ENCODE results near the gene CDYL.

The CDYL gene

DNA sequence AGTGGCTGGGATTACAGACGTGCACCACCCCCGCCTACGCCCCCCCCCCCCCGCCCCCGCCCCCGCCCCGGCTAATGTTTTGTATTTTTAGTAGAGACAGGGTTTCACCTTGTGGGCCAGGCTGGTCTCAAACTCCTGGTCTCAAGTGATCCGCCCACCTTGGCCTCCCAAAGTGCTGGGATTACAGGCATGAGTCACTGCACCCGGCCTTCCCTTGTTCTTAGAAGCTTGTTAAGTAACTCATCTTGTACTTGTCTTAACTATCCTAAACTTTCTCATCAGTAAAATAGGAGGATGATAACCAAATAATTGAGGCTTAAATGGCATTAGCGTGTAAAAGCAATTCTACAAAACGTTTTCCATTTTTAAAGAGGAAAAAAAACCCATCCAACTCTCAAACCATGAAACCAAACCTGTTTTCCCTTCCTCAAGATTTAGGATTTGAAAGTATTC is 4.2 kb downstream of the CDYL start:
- H4K20me1 ChIP-seq (ENCODE audit: insufficient read depth, low read length): peaks cover 67% of the 10 kb centered on the region

DNA sequence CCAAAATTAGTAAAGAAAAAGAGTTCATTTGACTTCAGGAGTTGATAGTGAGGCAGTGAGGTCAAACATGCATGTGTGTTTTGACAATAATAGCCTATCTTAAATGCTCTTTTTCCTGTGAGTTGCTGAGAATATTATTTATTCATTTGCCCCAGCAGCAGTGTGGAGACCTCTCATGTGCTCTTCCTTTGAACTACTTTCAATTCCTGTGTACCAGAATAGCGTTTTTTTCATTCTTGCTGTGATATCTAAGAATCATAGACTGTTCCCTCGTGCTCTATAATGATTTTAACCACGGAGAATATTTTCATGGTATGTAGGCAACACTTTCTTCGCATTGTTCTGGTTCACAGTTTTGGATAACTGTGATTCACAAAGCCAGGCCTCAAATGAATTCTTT is 5.2 kb downstream of the CDYL start:
- Histone ChIP-seq H3K4me1 (ENCODE audit: low read length) (peaks cover 39% of the 10 kb centered on the region), H3K9ac (ENCODE audit: low read length) (no peak overlapping the region), H3K4me2 (ENCODE audit: low read length) (peak overlapping the region; percentile 65), H3K36me3 (replicated peaks; ENCODE audit: low read depth, low read length) (peaks cover 31% of the 10 kb centered on the region), H3K79me2 (ENCODE audit: low read length) (peaks cover 92% of the 10 kb centered on the region), H3K9me3 (ENCODE audit: insufficient read depth, low read length) (peaks cover 16% of the 10 kb centered on the region), H2AFZ (ENCODE audit: low read depth, low read length) (no peak overlapping the region), H3K27me3 (ENCODE audit: low read depth, low read length) (no peaks in the 10 kb centered on the region), H3K4me3 (ENCODE audit: low read length) (peak overlapping the region; percentile 47), H3K27ac (ENCODE audit: low read length) (no peak overlapping the region), H4K20me1 (ENCODE audit: insufficient read depth, low read length) (peaks cover 76% of the 10 kb centered on the region)
- TF ChIP-seq, protein P1, sequence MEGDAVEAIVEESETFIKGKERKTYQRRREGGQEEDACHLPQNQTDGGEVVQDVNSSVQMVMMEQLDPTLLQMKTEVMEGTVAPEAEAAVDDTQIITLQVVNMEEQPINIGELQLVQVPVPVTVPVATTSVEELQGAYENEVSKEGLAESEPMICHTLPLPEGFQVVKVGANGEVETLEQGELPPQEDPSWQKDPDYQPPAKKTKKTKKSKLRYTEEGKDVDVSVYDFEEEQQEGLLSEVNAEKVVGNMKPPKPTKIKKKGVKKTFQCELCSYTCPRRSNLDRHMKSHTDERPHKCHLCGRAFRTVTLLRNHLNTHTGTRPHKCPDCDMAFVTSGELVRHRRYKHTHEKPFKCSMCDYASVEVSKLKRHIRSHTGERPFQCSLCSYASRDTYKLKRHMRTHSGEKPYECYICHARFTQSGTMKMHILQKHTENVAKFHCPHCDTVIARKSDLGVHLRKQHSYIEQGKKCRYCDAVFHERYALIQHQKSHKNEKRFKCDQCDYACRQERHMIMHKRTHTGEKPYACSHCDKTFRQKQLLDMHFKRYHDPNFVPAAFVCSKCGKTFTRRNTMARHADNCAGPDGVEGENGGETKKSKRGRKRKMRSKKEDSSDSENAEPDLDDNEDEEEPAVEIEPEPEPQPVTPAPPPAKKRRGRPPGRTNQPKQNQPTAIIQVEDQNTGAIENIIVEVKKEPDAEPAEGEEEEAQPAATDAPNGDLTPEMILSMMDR (IDR thresholded peaks at IDR 0.05; ENCODE audit: low read depth, low read length): no peak
- TF ChIP-seq EZH2phosphoT487 (IDR thresholded peaks at IDR 0.05; ENCODE audit: low read depth): no peak

More for the DNA sequence above, 4.2 kb downstream of the CDYL start:
- no peak overlapping the region for H2AFZ ChIP-seq (ENCODE audit: low read depth, low read length)
- no peak overlapping the region for H3K9ac ChIP-seq (ENCODE audit: low read length)
- no peak overlapping the region for H3K4me2 ChIP-seq (ENCODE audit: low read length)
- peaks cover 82% of the 10 kb centered on the region for H3K79me2 ChIP-seq (ENCODE audit: low read length)
- no peak for TF ChIP-seq EZH2phosphoT487 (IDR thresholded peaks at IDR 0.05; ENCODE audit: low read depth)
- TF ChIP-seq, protein P1 (IDR thresholded peaks at IDR 0.05; ENCODE audit: low read depth, low read length): no peak
- H3K4me3 ChIP-seq (ENCODE audit: low read length): no peak overlapping the region
- H3K4me1 ChIP-seq (ENCODE audit: low read length): peaks cover 39% of the 10 kb centered on the region
- peaks cover 31% of the 10 kb centered on the region for H3K36me3 ChIP-seq (replicated peaks; ENCODE audit: low read depth, low read length)
- peaks cover 16% of the 10 kb centered on the region for H3K9me3 ChIP-seq (ENCODE audit: insufficient read depth, low read length)
- no peaks in the 10 kb centered on the region for H3K27me3 ChIP-seq (ENCODE audit: low read depth, low read length)
- H3K27ac ChIP-seq (ENCODE audit: low read length): no peak overlapping the region

DNA sequence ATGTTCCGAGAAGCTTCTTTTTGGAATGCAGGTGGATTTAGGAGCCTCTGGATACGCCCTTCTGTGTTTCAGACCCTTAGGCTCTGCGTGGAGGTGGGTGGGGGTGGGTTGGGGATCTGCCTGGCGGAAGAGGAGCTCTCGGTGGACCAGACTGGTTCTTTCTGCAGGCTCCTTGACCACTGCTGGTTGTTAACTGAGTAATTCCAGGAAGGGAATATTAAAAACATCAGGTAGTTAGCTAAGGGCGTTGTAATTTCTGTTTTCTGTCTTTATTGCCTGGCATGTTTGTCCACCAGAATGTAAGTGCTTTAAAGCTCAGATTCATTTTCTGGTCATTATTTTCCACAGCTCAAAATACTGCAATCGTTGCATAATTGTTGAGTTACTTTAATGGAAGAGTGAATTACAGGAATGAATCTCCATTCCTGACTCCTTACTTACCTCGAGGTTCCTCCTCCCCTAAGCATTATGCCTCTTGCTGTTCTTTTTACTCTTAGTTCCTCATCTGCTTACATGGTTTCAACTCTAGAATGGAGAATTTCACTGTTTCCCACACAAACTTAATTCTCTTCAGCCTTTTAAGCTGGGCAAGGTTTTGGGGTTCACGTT is 5.9 kb downstream of the CDYL start:
- peaks cover 31% of the 10 kb centered on the region for H3K36me3 ChIP-seq (replicated peaks; ENCODE audit: low read depth, low read length)
- H3K27me3 ChIP-seq (ENCODE audit: low read depth, low read length): no peaks in the 10 kb centered on the region
- no peak overlapping the region for H3K27ac ChIP-seq (ENCODE audit: low read length)
- no peak overlapping the region for H2AFZ ChIP-seq (ENCODE audit: low read depth, low read length)
- TF ChIP-seq, protein P1 (IDR thresholded peaks at IDR 0.05; ENCODE audit: low read depth, low read length): no peak
- TF ChIP-seq EZH2phosphoT487 (IDR thresholded peaks at IDR 0.05; ENCODE audit: low read depth): no peak
- H3K4me3 ChIP-seq (ENCODE audit: low read length): peak overlapping the region; percentile 47
- peaks cover 16% of the 10 kb centered on the region for H3K9me3 ChIP-seq (ENCODE audit: insufficient read depth, low read length)
- H3K79me2 ChIP-seq (ENCODE audit: low read length): peaks cover 98% of the 10 kb centered on the region
- peaks cover 83% of the 10 kb centered on the region for H4K20me1 ChIP-seq (ENCODE audit: insufficient read depth, low read length)
- peak overlapping the region; percentile 65 for H3K4me2 ChIP-seq (ENCODE audit: low read length)
- H3K4me1 ChIP-seq (ENCODE audit: low read length): peaks cover 39% of the 10 kb centered on the region
- H3K9ac ChIP-seq (ENCODE audit: low read length): no peak overlapping the region

DNA sequence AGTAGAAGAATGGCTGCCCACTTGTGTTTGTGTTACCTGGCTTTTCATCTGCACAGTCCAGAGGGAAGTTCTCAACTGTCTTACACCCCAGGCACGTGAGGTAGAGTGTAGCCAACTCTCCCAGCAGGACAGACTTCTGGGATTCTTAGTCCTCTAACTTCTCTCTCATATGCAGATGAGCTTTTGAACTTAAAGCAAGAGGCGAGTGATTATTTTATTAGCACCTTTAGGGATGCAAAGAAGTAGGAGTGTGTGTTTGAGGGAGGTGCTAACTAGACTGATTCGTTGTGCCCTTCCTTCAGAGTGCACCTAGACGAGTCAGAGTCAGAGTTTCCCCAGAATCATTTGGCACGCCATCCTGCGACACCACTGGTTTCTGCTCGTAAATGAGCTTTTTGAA is 10.8 kb downstream of the CDYL start:
- no peak overlapping the region for H3K27ac ChIP-seq (ENCODE audit: low read length)
- H3K4me3 ChIP-seq (ENCODE audit: low read length): no peak overlapping the region
- peaks cover 81% of the 10 kb centered on the region for H4K20me1 ChIP-seq (ENCODE audit: insufficient read depth, low read length)
- H3K9me3 ChIP-seq (ENCODE audit: insufficient read depth, low read length): no peaks in the 10 kb centered on the region
- H3K4me2 ChIP-seq (ENCODE audit: low read length): no peak overlapping the region
- H2AFZ ChIP-seq (ENCODE audit: low read depth, low read length): no peak overlapping the region
- H3K79me2 ChIP-seq (ENCODE audit: low read length): peaks cover 97% of the 10 kb centered on the region
- peaks cover 11% of the 10 kb centered on the region for H3K36me3 ChIP-seq (replicated peaks; ENCODE audit: low read depth, low read length)
- H3K4me1 ChIP-seq (ENCODE audit: low read length): peaks cover 34% of the 10 kb centered on the region
- TF ChIP-seq, protein P1 (IDR thresholded peaks at IDR 0.05; ENCODE audit: low read depth, low read length): no peak
- TF ChIP-seq EZH2phosphoT487 (IDR thresholded peaks at IDR 0.05; ENCODE audit: low read depth): no peak
- H3K27me3 ChIP-seq (ENCODE audit: low read depth, low read length): no peaks in the 10 kb centered on the region
- no peak overlapping the region for H3K9ac ChIP-seq (ENCODE audit: low read length)

All from OCI-LY3 (cell line).